Measurements from ENCODE around the gene CORO2B.

The CORO2B gene

GRCh38 chr15:68634531-68634930, 55.7 kb downstream of the CORO2B start:
- no peaks in the 10 kb centered on the region for H3K27me3 ChIP-seq
- no peaks in the 10 kb centered on the region for H3K36me3 ChIP-seq
- TF ChIP-seq CTCF (IDR thresholded peaks at IDR 0.05), result no peak
- H3K27ac ChIP-seq, result no peak overlapping the region
- H3K4me3 ChIP-seq (ENCODE audit: low read depth in 1 of 2, low read length in 1 of 2), result no peak overlapping the region
- H3K4me1 ChIP-seq (ENCODE audit: control insufficient read depth in 1 of 2, insufficient read depth in 1 of 2, low read depth in 1 of 2, low read length in 1 of 2), result no peaks in the 10 kb centered on the region
- no peaks in the 10 kb centered on the region for H3K9me3 ChIP-seq

- Histone ChIP-seq H3K27me3 (no peaks in the 10 kb centered on the region), H3K4me3 (ENCODE audit: low read depth in 1 of 2, low read length in 1 of 2) (no peak overlapping the region), H3K36me3 (no peaks in the 10 kb centered on the region), H3K9me3 (no peaks in the 10 kb centered on the region), H3K27ac (no peak overlapping the region), H3K4me1 (ENCODE audit: control insufficient read depth in 1 of 2, insufficient read depth in 1 of 2, low read depth in 1 of 2, low read length in 1 of 2) (no peaks in the 10 kb centered on the region)
- no peak for TF ChIP-seq CTCF (IDR thresholded peaks at IDR 0.05)
Measured at GRCh38 chr15:68635141-68635540, 56.3 kb downstream of the CORO2B start.

- Histone ChIP-seq H3K27me3 (no peaks in the 10 kb centered on the region), H3K9me3 (no peaks in the 10 kb centered on the region), H3K4me3 (ENCODE audit: low read depth in 1 of 2, low read length in 1 of 2) (no peak overlapping the region), H3K4me1 (ENCODE audit: control insufficient read depth in 1 of 2, insufficient read depth in 1 of 2, low read depth in 1 of 2, low read length in 1 of 2) (no peaks in the 10 kb centered on the region), H3K27ac (no peak overlapping the region), H3K36me3 (no peaks in the 10 kb centered on the region)
- TF ChIP-seq CTCF (IDR thresholded peaks at IDR 0.05), result no peak
Measured at GRCh38 chr15:68636256-68636655, 57.5 kb downstream of the CORO2B start.

- no peak overlapping the region for H3K27ac ChIP-seq
- H3K4me3 ChIP-seq (ENCODE audit: low read depth in 1 of 2, low read length in 1 of 2), result no peak overlapping the region
- H3K36me3 ChIP-seq, result no peaks in the 10 kb centered on the region
- no peak for TF ChIP-seq CTCF (IDR thresholded peaks at IDR 0.05)
- H3K9me3 ChIP-seq, result no peaks in the 10 kb centered on the region
- no peaks in the 10 kb centered on the region for H3K4me1 ChIP-seq (ENCODE audit: control insufficient read depth in 1 of 2, insufficient read depth in 1 of 2, low read depth in 1 of 2, low read length in 1 of 2)
- H3K27me3 ChIP-seq, result no peaks in the 10 kb centered on the region
Measured at GRCh38 chr15:68637767-68638404, 59.1 kb downstream of the CORO2B start.

- TF ChIP-seq CTCF (IDR thresholded peaks at IDR 0.05), result no peak
- no peak overlapping the region for H3K4me3 ChIP-seq (ENCODE audit: low read depth in 1 of 2, low read length in 1 of 2)
- H3K4me1 ChIP-seq (ENCODE audit: control insufficient read depth in 1 of 2, insufficient read depth in 1 of 2, low read depth in 1 of 2, low read length in 1 of 2), result no peaks in the 10 kb centered on the region
- no peaks in the 10 kb centered on the region for H3K9me3 ChIP-seq
- no peak overlapping the region for H3K27ac ChIP-seq
- H3K27me3 ChIP-seq, result no peaks in the 10 kb centered on the region
- H3K36me3 ChIP-seq, result no peaks in the 10 kb centered on the region
Measured at GRCh38 chr15:68638953-68639515, 60.2 kb downstream of the CORO2B start.
